ENCODE results near the gene MUC16.

MUC16 gene

GRCh38 chr19:9008667-9009066, 1.5 kb downstream of the MUC16 start:
- DNase-seq (ENCODE audit: low spot score): no peak

GRCh38 chr19:9000933-9001332, 9.3 kb downstream of the MUC16 start:
- DNase-seq (ENCODE audit: low spot score): no peak

GRCh38 chr19:8988204-8988603, 22.0 kb downstream of the MUC16 start:
- no peak for DNase-seq (ENCODE audit: low spot score)

- DNase-seq (ENCODE audit: low spot score): no peak
These were observed 23.9 kb downstream of the MUC16 start for GRCh38 chr19:8986296-8986695.

- peak; percentile 7 for DNase-seq (ENCODE audit: low spot score)
These were observed 36.6 kb downstream of the MUC16 start for GRCh38 chr19:8973501-8974091.

- no peak for DNase-seq (ENCODE audit: low spot score)
These were observed 44.3 kb downstream of the MUC16 start for GRCh38 chr19:8965887-8966286.
